ENCODE data around the gene ZSCAN25.

- TF ChIP-seq CTCF (IDR thresholded peaks at IDR 0.05; ENCODE audit: low read depth, low read length) (no peak), MAX (IDR thresholded peaks at IDR 0.05; ENCODE audit: low read depth, low read length) (no peak)
Observed at GRCh38 chr7:99573257-99573656, 43.5 kb upstream of the ZSCAN25 start.

Data from NB4 (cell line).